NCI-H748 treated with DMSO at 0.1 percent for 48 hours (cell line): ENCODE measurements around the gene SNAP29.
A peak's percentile ranks its signal among the peaks of the same experiment; 100 is the strongest.
"Not testable (repeated sequence)": the region's sequence is repeated elsewhere in the genome, so short reads cannot be mapped to it uniquely, and the experiment has no call there.

Experiments
- DNase-seq: peaks from one replicate; lab custom pipeline; 2025; lab: John Stamatoyannopoulos, UW

Gene SNAP29

DNA sequence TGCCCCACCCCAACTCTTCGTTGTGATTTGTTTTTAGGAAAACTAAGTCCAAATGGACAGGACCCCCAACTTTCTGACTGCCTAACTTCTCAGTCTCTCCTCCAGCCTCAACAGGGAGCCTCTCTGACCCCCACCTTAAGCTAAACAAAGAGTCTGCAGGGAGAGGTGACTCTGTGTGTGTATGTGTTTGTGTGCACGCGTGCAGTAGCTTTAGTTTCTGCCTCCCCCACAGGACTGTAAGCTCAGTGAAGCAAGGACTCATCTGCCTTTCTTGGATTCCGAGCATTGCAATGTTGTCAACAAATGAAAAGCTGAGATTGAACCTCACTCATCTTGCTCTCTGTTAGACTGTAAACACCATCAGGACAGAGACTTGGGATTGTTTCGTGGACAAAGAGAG lies 7.9 kb downstream of the SNAP29 start:
- DNase-seq = no peak

- no peak for DNase-seq
Measured at GRCh38 chr22:20867179-20868024, 8.6 kb downstream of the SNAP29 start.

DNA sequence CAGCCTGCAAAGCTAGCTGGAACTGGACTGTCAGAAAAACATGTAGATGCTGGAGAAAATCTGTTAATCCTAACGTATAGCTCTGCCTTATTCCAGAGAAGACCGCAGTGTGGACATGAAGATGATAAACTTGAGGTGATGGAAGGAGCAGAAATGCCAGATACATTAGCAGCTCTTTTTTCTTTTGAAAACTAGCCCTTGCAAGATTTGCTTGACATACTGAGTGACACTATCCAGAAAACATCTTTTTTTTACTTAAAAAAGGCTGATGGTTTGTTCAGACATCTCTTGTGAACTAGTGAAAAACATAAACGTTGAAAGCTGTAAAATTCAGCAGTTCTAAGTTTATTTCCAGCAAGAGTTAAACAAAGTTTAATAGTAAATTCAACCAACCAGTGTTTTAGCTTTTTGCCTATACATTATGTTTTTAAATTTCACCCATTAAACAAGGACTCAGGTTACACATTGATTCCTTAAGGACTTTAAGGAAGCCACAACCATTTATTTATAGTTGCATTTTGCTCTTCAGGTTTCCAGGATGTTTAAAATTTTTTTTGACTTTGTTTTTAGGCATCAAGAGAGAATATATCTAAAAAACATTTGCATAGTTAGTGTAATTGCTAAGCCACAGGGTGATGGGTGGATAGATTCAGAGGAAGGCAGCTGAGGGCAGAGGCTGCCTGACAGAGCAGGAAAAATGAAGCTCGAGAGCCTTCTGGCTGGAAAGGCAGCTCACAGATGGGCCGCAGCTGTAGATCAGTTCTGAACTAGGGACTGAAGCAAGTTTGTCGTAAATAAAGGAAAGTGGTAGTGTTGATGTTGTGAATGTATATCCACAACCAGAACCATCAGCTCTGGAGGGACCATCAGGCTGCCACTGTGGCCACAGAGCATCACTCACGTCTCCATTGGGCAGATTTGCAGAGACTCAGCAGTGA lies 9.5 kb downstream of the SNAP29 start:
- no peak for DNase-seq

GRCh38 chr22:20869234-20869633 lies 10.4 kb downstream of the SNAP29 start:
- DNase-seq = no peak

DNA sequence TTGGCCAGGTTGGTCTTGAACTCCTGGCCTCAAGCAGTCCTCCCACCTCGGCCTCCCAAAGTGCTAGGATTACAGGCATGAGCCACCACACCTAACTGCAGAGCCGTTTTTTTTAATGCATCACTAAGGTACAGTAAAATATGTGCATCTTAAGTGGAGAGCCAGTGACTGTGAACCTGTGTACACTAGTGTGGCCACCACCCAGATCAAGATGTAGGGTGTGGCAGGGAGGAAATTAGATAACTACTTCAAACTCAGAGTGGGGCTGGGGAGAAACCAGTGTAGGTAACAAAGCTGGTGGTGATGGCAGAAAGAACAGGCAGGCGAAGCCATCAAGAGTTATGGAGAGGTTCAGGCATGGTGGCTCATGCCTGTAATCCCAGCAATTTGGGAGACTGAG lies 14.4 kb downstream of the SNAP29 start:
- DNase-seq = no peak

DNA sequence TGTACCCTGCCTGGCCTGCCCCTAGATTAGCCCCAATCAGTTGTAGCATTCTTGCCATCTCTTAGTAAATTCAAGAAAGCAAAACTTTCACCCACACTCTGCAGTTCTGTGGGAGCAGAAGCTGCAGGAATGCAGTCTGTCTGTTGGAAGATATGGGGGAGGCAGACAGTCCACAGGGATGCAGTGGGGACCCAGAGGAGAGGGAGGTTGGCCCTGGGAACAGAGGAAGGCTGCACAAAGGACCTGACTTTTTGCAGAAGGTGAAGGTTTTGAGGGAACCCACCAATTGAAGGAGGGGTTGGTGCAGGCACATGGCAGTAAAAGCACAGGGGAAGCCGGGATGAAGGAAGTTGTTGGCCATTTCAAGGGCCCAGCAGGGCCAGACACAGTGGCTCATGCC lies 16.5 kb downstream of the SNAP29 start:
- no peak for DNase-seq

- DNase-seq = no peak
Measured at GRCh38 chr22:20877715-20878114, 18.9 kb downstream of the SNAP29 start.

- no peak for DNase-seq
Measured at GRCh38 chr22:20881231-20881630, 22.4 kb downstream of the SNAP29 start.

- DNase-seq = no peak
Measured at GRCh38 chr22:20881869-20882815, 23.3 kb downstream of the SNAP29 start.

- no peak for DNase-seq
Measured at GRCh38 chr22:20882855-20883254, 24.0 kb downstream of the SNAP29 start.

GRCh38 chr22:20884454-20884853 lies 25.6 kb downstream of the SNAP29 start:
- DNase-seq = no peak

DNA sequence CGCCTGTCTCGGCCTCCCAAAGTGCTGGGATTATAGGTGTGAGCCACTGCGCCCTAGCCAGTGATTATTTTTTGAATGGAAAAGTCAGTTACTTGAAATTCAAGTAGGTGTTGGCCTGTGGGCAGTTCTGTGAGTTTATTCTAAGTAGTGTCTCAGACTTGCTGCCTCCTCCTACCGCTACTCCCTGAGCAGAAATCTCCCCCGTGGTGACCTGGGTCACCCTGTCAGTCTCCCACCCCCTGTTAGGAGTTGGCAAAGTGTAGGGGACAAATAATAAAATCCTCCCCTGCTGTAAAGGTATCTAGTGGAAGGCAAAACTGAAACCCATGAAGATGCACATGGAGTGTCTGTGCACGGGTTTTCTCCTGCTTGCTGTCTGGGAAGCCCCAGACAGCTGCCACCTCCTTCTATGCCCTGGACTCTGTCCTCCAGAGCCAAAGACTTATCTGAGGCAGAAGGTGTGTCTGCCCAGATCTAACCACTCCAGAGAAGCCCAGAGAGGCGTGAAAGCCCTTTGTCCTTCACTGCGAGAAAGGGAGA lies 26.3 kb downstream of the SNAP29 start:
- DNase-seq = no peak

DNA sequence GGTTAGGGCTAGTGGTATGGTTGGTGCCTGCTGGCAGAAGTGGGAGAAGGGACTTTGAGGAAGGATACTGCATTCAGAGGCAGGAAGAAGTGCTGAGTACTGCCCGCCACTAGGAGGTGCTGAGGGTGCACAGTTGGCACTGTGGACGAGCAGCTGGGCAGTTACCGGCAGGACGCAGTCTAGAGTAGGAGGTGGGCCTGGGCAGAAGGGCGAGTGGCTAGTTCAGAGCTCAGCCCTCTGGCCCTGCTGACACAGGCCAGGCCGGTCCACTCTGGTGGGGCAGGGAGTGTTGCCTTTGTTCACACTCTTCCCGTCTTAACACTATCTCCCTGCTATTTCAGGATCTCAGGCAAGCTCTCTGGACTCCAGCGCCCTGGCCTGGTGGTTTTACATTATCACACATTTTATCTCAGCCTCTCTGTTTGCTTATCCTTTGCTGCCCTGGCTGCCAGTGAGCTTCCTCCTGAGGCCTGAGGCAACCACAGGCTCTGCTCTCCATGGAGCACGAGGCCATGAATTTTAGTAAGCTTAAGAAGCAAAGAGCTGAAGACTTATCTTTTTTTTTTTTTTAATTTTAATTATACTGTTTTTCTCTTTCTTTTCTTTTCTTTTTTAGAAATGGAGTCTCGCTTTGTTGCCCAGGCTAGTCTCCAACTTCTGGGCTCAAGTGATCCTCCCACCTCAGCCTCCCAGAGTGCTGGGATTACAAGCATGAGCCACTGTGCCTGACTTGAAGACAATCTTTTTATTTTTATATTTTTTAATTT lies 26.9 kb downstream of the SNAP29 start:
- peak; percentile 19 for DNase-seq

DNA sequence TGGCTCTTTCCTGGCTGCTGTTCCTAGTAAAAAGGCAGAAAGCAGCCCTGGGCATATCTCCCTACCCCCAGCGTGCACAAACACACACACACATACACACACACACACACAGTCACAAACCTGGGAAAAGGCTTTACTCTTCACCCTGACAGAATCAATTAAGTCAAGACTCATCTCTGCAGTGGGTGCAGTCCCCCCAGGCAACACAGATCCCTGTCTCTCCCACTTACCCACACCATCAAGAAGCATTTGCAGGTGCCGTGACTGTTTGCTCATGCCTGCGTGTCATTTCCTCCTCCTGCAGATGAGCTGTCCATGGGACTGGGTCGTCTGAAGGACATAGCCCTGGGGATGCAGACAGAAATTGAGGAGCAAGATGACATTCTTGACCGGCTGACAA lies 28.6 kb downstream of the SNAP29 start:
- DNase-seq = no peak

- no peak for DNase-seq
Measured at GRCh38 chr22:20889025-20889704, 30.4 kb downstream of the SNAP29 start.

- DNase-seq = no peak
Measured at GRCh38 chr22:20889904-20890540, 31.2 kb downstream of the SNAP29 start.

GRCh38 chr22:20890975-20891374 lies 32.2 kb downstream of the SNAP29 start:
- DNase-seq = no peak

- DNase-seq = not testable (repeated sequence)
Measured at GRCh38 chr22:20897737-20898136, 38.9 kb downstream of the SNAP29 start.

GRCh38 chr22:20899827-20900423 lies 41.1 kb downstream of the SNAP29 start:
- DNase-seq = no peak
